ENCODE measurements around the gene MXRA8.

Gene MXRA8

DNA sequence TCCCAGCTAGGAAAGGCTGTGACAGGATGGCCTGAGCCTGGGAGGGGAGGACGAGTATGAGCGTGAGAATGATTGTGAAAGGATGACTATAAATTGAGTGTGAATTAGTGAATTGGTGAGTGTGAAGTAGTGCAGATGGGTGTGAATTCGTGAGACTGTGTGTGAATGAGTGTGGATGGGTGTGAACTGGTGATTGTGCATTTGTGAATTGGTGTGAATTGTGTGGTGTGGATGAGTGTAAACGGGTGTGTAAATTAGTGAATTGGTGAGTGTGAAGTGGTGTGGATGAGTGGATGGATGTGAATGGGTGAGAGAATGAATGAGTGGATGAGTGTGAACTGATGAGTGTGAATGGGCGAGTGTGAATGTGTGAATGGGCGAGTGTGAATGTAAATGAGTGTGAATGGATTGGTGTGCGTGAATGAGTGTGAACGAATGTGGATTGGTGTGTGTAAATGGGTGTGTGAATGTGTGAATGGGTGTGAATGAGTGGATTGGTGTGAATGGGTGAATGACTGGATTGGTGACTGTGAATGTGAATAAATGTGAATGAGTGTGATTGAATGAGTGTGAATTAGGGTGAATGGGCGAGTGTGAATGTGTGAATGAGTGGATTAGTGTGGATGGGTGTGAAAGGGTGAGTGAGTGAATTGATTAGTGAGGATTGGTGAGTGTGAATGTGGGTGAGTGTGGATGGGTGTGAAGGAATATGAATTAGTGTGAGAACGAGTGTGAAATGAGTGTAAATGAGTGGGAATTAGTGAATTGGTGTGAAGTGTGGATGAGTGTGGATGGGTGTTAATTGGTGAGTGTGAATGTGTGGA lies 7.7 kb upstream of the MXRA8 start:
- DNase-seq, result no peak

GRCh38 chr1:1364266-1364665 lies 5.9 kb upstream of the MXRA8 start:
- DNase-seq, result no peak

GRCh38 chr1:1361982-1362423 lies 3.6 kb upstream of the MXRA8 start:
- DNase-seq, result no peak

DNA sequence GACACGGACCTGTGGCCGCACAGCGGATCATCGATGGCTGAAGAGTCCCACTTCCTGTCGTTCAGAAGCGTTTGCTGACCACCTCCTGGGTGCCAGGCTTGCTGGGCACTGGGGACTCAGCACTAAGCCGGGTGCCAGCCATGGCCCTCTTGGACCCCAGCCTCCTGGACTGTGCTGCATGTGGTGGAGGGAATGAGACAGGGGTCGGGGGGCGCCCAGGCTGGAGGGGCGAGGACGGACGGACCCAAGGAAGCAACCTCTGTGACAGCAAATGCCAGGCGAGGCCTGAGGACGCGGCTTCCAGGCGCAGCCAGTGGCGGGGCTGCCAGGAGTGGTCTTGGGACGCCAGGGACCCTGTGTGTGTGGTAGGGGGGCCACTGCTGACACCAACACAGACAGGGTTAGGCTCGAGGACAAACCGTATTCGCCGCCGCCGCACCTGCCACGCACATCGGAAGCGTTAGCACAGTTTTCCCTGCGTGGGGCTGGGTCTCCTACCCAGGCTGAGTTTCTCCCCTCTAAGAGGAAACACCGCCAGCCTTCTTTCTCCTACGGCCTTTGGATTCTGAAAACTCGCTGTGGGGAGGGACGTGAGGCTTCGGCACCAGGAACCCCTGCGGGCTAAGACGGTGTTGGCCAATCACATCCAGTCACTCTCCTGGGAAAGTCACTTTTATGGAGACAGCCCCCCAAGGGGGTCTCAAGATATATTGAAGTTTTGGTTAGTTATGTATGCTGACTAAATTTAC lies 3.1 kb upstream of the MXRA8 start:
- DNase-seq, result no peak

DNA sequence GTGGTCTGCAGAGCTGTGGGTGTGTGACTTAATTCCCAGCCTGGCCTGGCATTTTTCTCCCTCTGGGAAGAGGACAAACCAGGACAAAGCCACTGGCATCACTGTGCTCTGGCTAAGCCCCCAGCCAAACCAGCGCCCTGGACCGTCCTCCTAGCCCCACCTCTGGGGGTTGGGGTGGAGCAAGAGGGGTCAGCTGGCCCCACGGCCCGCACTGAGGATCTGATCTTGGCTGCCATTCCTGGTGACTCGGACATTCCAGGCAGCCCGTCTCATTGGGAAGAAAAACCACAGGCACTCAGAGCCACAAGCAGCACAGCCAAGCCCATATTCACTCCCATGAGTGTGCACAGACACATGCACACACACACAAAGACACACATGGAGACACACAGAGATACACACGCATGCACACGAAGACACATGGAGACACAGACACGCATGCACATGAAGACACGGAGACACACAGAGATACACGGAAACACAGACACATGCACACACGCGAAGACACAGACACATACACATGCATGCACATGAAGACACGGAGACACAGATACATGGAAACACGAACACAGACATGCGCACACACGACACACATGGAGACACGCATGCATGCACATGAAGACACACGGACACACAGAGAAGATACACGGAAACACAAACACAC lies 2.3 kb upstream of the MXRA8 start:
- DNase-seq, result no peak

DNA sequence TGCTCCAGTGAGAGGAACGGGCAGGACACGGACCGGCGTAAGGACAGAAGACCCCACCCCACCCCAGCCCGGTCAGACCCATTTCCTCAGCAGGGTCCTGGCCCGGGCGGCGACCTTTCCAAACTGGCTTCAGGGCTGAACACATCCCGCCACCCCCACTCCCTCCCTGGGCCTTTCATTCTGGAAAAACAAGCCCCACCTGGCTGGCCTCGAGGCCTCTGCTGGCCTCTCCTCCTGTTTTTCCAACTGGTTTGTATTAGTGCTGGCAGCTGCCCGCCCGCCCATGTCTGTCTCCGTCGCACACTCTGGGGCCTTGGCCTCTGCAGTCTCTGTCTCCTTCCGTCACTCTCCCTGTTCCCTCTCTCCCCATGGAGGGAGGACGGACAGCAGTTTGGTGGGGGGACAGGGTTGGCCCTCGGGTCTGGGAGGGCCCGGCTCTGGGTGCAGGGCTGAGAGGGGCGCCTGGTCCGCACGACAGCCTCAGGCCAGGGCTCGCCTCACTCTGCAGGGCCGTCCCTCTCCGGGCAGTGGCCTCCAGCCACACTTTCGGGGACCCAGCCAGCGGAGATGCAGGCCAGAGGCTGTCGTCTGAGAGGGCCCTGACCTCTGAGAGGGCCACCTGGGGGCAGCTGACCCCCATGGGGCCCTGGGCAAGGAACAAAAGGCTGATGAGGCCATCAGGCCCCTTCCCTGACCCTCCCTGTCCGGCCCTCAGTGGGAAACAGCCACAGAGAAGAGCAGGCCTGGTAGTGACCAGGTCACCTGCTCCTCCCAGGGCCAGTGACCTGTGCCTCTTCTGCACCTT lies 1.5 kb upstream of the MXRA8 start:
- no peak for DNase-seq

DNA sequence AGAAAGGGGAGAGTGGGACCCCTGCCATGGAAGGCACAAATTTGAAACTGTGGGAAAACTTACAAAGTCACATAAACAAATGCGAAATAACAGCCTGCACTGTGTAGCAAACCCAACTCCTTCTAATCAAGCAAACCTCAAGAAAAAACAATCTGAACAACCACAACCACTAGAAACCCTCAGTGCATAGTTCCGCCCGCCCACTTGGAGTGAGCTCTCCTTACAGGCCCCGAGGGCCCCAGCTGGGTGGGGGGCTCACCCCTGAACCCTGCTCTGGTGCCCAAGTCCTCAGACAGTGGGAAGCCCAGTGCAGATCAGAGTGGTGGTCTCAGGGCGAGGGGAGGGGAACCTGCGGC lies 931 bp upstream of the MXRA8 start:
- no peak for DNase-seq

DNA sequence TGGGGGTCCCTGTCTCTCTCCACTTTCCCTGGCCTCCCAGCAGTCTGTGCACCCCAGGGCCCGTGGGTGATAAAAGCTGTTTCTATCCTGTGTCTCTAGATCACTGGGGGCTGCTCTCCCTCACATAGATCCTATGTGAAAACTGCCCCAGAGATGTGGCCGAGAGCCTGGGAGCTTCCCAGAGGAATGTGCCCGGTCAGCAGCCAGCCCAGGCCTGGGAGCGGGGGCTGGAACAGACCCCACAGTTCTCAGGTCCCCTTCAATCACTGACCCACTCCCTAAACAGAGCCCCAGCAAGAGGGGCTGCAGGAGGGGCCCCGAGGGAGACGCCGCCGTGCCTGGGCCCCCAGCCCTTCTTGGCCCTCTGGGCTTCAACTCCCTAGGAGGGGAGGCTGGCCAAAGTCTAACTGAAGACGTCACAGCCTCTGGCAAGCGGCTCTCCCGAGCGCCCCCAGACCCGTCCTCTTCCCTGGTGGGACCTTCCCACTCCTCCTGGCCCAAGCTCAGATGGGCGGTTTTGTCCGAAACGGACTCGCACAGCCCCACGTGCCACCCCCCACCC lies 403 bp downstream of the MXRA8 start:
- no peak for DNase-seq

DNA sequence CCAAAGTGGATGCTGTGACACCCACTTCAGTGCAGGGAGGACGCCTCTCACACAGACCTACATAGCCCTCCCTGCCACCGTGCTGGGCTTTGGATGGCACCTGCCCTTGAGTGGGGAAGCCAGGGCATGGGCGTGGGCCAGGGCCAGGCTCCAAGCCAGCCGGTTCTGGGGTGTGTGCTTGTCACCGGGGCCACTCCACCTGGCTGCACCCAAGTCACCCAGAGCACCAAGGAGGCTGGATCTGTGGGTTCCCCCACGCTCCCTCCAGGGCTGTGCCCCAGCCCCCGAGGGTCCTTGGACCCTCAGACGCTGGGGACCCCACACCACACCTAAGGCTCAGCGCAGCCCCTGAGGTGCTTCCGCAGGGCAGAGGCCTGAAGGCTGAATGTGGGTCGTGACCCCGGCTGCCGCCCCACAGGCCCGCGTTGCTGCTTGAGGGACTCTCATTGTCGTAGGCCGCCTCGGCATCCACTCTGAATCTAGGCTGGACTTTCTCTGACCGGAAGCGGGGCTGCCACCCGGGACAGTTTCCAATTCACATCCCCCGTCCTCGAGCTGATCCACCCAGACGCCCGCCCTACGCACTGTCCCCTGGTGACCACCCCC lies 1.5 kb downstream of the MXRA8 start:
- no peak for DNase-seq

DNA sequence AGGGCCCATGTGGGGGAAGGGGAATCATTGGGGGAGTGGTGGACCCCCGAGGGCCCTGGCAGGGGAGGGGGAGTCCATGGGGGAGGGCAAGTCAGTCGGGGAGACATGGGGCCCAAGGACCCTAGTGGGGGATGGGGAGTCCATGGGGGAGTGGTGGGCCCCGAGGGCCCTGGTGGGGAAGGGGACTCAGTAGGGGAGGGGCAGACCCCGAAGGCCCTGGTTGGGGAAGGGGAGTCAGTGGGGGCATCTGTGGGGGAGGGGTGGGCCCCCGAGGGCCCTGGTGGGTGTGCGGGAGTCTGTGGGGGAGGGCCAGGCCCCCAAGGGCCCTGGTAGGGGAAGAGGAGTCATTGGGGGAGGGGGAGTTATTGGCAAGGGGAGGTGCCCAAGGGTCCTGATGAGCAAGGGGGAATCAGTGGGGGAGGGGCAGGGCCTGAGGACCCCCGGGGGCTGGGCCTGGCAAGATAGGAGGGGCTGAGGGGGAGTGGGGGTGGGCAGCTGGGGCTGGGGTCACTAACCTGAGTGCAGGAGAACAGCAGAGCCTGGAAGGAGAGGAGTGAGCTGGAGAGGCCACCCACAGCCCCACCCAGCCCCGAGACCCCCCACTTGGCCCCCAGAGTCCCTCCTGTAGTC lies 2.1 kb downstream of the MXRA8 start:
- no peak for DNase-seq

DNA sequence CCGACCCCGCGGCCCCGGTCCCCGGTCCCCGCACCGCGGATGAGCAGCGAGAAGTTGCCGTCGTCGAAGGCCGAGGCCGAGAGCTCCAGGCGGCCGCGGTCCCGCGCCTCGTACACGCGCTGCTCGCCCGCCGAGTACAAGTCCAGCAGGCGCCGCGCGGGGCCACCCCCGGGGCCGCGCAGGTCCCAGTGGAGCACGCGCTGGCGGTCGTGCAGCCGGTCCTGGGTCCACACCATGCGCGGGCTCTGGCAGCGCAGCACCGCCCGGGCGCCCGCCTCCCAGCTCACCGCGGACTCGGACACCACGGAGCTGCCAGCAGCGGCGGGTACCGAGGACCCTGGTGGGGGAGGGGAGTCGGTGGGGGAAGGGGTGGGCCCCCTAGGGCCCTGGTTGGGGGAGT lies 2.9 kb downstream of the MXRA8 start:
- no peak for DNase-seq

- no peak for DNase-seq
Measured at GRCh38 chr1:1354271-1355247, 3.8 kb downstream of the MXRA8 start.

GRCh38 chr1:1353389-1354151 lies 4.8 kb downstream of the MXRA8 start:
- DNase-seq, result no peak

GRCh38 chr1:1352786-1353388 lies 5.5 kb downstream of the MXRA8 start:
- no peak for DNase-seq

DNA sequence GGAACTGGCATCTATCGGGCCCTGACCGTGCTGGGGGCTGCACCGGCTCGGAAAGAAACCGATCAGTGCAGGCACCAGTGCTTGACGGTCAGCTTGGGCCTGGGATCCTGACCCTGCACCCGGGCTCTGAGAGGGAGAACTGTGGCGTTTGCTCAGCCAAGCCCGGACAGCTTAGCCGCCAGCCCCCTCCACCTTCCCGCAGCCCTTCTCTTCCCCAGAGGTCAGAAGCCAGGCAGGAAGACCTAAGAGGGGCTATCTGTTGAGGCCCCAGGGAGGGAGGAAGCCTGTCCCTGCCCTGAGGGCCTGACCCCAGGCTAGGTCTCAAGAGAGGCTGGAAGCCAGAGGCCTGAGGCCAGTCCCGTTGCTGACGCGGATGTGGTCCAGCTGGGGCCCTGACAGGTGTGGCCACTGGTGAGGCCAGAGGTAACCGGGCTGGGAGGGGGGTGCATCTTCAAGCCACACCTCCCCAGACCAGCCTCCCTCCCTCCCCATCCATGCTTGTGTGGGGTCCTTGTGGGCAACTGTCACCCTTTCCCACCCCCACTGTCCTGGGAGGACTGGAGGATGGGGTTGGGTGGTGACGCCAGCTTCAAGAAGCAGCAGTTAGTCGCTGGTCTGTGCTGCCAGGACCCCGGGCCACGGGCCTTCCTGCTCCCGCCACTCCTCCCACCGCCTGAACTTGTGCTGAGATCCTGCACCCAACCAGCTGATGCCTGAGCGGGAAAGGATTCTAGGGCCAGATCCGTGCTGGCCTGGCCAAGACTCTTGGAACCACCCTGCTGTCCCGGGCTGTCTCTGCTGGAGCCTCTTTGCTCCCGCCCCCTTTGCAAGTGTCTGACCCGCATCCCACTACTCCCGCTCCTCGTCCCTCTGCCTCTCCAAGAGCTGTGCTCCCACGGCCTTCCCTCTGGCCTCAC lies 6.6 kb downstream of the MXRA8 start:
- DNase-seq, result no peak

- DNase-seq, result peak; percentile 62
Measured at GRCh38 chr1:1349256-1350012, 8.9 kb downstream of the MXRA8 start, which contains the start of gene DVL1. Gene DVL1, minus strand, starts transcription at chr1:1349418. Its CDS starts 353 bp downstream, at chr1:1349065.

All from central memory CD4-positive, alpha-beta T cell (primary cell).